ENCODE data around the gene PSEN2.
A peak's percentile ranks its signal among the peaks of the same experiment; 100 is the strongest.

PSEN2 gene

DNA sequence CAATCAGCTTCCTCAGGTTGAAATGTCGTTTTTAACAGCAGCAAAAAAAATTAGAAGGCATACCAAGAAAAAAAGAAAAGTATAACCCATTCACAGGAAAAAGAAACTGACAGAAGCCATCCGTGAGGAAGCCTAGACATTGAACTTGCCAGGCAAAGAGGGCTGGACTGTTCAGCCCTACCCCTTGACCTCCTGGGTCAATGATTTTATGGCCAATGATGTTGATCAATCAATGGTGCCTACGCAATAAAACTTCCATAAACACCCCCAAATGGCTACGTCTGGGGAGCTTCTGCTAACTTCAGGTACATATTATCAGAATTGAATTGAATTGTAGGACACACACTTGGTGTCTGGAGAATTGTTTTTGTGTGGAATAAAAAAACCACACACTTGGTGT lies 4.8 kb upstream of the PSEN2 start:
- DNase-seq, result no peak

DNA sequence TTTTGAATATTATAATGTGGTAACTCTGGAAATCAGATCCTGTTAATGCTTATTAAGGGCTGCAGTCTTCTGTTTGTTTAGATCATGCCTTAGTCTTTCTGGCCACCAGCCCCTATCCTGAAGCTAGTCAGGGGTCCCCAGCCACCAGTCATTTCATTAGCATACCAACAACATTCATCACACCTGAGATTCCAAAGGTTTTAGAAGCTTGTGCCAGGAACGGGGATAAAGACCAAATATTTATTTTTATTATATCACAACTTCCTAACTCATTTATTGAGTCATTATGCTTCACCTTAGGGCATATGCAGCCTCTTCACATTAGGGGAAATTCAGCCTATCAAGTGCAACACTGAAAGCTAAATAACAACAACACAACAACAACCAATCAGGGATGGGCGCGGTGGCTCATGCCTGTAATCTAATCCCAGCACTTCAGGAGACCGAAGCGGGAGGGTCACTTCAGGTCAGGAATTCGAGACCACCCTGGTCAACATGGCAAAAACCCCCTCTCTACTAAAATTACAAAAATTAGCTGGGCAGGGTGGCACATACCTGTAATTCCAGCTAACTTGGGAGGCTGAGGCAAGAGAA lies 2.9 kb upstream of the PSEN2 start:
- DNase-seq, result no peak

DNA sequence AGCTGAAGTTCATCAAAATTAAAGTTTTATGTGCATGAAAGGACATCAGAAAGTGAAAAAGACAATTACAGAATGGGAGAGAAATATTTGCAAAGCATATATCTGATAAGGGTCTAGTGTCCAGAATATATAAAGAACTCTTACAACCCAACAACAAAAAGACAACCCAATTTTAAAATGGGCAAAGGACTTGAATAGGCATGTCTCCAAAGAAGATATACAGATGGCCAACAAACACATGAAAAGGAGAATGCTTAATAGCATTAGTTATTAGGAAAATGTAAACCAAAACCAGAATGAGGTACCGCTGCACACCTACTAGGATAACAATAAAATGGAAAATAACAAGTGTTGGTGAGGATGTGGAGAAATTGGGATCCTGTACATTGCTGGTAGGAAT lies 1.7 kb upstream of the PSEN2 start:
- DNase-seq, result no peak

DNA sequence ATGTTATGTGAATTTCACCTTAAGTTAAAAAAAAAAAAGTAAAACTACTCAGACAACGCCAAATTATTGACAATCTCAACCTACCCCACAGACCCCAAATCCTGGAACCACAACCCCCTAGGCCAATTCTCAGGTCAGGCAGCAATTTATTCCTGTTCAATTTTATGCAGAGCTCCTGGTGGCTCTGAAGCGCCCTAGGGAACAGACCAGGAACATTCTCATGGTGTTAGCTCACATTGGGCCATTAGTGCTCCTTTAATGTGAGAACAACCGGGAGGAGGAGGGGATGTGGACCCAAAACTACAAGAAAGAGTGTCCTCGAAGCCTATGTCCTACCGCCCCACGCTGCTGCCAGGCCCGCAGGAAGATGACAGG lies 403 bp upstream of the PSEN2 start:
- no peak for DNase-seq

DNA sequence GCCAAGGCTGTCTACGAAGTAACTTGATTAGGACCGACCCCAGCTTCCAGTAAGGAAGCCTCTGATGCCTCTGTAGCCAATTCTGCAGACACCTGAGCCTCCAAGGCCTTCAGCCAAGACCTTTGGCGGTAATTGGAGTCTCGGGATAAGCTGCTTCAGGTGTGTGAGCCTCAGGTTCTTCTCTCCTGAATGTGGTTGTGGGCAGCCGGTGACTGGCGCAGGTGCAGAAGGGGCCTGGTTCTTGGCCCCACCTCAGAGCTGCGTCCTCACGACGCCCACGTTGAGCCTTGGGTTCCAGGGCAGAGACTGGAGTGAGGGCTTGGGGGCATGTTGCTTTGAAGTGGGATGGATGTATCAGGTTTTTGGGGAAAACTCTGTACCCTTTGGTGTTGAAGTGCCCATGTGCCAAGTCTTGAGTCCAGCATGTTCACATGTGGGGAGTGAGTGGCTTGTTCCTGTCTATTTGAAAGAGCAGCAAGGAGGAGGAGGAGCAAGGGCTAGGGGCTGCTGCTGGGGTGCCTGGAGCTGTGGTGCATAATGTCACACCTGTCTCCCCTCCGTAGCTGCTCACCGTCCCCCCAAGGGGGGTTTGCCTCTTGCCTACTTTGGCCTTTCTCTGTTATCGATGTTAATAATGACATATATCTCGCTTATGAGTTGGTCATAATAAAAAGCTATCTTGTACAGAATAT lies 1.4 kb downstream of the PSEN2 start:
- no peak for DNase-seq

DNA sequence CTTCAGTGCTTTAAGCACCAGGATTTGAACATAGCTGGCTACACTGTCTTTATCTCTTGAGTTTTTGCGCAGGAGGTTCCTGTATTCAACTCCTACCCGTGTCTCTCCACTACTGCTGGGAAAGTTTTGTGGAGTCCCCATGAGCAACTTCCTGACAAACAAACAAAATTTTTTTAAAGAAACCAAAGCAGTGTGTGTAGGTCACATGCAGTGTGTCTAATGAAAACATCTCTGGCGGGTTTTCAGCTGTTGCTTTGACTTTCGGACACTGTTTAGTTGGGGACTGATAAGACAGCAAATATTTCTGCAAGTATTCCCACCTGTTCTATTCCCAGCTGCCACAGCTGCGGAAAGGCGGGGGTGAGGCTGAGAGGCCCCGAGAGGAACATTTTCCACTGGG lies 2.0 kb downstream of the PSEN2 start:
- no peak for DNase-seq

DNA sequence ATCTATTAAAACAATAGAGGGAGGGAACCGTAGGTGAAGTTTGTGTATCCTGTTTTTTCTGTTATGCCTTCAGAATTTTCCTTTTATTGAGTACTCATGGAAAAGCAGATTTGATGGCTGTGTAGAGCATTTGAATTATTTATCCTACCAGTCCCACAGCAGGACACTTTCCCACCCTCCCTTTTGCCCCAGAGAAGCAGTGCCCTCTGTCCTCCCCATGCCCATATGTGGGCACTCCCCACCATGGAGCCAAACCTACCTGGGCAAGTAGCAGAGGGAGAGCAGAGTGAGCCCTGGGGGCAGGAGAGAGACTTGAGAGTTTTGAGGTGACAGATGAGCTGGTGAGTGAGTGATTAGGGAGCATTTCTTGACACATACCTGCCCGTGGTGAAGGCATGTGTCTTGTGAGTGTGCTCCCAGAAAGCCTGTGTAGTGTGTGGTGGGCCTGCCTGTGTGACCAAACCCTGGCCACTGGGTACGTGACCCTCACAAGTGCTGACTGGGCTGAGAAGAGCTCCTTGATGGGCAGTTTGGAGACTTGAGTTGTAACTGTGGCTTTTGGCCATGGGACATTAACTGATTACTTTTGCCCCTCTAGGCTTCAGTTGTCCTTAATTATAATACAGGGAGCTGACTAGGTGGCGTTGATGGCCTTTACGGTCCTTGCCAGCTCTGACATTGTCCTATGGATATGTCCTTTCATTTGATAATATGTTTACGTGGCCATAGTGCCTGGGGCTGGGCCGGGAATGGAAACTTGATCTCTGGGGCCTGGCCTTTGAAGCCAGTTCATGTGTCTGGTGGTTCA lies 3.6 kb downstream of the PSEN2 start:
- DNase-seq, result no peak

DNA sequence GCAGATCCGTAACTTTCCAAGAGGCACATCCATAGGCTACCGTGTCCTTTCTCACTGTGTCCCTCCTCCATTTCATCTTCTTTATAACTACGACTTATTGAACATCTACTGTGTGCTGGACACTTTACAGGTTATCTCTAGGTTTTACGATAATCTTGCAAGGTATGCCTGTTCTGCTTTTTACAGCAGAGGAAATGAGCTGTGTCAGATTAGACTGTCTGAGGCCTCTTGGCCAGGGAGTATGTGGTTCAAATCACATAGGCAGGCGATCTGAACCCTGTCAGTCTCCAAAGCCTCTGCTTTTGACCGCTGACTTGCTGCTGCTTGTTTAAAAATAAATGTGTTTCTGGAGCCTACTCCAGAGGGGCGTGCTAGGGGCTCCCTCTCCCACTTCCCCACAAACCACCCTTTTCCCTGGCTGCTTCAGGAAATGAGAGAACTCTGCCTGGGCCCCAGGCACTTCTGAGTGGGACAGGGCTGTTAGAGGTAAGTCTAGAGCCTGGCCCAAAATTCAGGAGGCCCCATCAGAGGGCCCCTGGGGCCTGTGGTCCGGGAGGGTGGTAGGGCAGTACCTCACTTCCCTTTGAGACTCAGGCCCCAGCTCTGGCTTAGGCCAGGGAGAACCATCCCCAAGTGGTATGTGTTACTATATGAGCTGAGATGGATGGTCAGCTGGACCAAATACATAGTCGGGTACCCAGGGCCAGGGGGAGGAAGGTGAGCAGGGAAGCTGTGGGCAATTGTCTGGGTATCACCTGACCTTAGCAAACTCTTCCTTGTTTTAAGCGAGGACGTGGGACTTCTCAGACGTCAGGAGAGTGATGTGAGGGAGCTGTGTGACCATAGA lies 4.4 kb downstream of the PSEN2 start:
- no peak for DNase-seq

DNA sequence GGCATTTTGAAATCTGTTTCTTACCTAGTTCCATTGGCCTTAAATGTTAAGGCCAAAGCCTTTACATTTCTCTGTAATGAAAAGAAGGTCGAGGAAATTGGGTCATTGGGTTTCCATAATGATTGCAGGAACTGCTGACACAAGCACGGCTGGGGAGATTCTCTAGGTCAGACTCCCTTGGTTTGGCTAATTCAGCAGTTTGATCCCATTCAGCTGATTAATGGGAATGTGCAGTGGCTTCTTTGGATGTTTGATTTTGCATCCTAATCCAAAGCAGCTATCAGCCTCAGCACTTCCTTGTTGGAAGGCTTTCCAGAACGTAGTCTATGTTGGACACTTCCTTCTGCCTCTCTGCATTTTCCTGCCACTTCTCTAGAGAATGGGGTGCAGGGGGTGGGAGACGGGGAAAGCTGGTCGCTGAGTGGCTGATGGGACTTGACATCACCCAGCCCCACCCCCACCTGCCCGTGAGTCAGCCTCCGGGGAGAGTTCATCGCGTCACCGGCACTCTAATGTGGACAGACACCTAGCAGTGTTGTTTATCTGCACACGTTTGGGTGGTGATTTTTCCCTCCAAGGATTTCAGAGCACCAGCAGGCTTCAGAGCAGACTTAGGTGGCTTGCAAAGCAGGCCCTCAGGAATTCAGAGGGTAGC lies 5.4 kb downstream of the PSEN2 start:
- DNase-seq, result no peak

DNA sequence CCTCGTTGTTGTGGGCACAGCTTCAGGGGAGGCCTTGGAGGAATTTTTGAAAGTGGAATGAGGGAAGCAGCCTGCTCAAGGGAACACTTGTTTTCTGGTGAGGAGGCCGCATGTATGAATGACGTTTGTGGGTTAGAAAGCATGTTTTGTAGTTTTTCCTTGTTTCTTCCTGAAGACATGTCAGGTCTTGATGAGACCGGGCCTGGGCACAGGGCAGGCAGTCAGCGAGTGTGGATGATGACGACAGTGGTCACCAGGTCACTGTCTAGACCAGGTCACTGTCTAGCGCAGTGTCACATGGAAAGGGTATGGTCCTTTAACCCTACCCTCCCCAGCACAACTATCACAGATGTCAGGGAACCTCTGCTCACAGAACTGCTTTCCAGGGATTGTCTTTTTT lies 7.3 kb downstream of the PSEN2 start:
- DNase-seq, result no peak

DNA sequence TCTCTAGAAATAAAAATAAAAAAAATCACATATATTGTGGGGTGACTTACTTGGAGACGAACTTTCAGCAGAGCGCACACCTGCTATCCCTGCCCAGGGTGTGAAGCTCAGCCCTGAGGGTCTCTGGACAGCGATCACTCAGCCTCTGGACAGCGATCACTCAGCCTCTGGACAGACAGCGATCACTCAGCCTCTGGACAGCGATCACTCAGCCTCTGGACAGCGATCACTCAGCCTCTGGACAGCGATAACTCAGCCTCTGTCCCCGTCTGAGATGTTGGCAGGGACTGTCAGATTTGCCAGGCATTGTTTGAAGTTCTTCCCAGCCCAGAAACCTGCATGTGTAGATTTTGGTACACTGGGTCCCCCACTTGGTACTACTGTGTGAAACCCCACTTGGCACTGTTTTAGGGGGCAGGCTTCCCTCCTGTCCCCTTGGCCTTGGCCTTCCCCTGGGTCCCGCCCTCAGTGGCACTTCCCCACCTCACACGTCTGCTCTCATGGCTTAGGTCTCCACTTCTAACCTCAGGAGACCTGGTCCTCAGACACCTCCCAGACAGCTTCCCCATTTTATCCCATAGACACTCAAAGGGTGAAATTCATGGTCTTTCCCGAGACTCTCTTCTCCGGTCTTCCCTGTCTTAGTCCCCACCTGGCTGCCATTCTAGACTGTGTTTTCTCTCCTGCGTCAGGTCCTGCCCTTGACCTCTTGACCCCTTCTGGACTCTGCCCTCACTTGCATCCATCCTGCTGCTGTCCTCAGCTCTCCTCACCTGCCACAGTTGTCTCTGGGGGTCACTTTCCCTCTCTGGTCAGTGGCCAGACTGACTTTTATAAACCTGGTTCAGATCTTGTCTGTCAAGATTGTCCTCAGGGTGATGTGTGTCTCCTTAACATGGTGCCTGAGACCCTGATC lies 10.2 kb downstream of the PSEN2 start:
- no peak for DNase-seq

DNA sequence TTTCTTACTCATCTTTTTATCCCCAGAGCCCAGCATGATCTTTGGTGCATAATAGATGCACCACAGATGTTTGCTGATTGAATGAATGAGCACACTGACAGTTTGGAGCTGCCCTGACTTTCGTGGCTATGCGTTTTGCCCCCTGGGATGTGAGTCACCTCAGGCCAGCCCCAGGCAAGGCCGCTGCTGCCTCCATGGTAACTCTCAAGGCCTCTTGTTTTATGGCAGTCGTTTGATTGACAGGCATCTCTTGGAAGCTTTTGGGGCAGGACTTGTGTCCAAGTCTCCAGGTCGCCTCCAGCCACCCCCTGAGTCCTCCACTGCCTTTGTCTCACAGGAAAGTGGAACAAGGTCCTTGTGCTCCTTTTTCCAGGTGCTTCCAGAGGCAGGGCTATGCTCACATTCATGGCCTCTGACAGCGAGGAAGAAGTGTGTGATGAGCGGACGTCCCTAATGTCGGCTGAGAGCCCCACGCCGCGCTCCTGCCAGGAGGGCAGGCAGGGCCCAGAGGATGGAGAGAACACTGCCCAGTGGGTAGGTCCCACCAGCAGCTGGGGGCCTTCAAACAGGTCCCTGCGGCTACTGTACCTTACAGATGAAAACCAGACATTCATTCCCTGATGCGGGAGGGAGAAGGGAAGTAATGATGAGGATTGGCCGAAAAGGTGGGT lies 11.2 kb downstream of the PSEN2 start:
- DNase-seq, result no peak

DNA sequence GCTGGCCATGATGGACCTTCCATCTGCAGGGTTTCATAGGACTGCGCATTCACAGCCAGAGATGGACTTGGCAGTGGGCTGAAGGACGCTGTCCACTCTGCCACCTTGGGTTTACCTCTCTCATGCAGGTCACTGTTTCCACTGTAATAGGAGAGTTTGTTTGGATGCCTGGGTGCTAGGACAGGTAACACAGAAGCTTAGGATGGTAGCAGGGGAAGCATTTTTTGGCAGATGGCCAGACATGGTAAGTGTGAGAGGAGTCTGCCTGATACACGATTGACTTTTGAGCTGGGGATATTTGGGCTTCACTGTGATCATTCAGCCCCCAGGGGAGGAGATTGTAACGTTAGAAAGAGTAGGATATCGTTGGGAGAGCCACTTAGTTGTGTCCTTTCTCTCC lies 11.8 kb downstream of the PSEN2 start:
- DNase-seq, result peak; percentile 16

DNA sequence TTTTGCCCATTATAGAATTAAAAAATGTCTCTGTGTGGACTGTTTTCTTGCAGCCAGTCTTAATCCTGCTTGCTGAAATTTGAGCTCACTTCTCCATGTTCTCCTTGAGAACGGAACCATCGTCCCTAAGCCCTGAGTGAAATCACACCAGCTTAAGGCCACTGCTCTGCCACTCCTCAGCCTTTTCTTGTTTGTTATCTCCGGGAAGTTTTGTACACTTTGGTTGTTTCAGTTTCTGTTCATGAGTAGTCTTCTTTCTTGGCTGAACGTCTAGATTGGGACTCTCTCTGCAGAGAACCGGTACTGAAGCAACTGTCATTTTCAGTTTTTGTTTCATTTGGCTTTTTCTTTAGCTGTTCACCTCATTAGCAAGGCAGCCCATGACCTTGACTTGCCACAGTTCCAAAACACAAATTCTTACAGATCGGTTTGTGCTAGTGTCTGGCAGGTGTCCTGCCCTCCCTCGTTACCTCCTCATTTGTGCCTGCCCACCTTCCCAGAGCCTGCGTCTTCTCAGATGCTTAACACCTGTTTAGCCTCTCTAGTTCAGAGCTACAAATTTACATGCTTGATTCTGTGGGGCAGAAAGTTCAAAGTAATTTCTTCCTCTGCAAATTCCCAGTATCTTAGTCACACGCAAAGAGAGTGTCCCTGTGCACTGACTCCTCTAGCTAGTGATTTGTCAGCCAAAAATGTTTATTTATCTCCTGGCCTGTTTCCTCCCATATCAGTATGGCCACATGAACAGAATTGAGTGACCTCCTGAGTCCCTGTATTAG lies 12.4 kb downstream of the PSEN2 start:
- peak; percentile 52 for DNase-seq

DNA sequence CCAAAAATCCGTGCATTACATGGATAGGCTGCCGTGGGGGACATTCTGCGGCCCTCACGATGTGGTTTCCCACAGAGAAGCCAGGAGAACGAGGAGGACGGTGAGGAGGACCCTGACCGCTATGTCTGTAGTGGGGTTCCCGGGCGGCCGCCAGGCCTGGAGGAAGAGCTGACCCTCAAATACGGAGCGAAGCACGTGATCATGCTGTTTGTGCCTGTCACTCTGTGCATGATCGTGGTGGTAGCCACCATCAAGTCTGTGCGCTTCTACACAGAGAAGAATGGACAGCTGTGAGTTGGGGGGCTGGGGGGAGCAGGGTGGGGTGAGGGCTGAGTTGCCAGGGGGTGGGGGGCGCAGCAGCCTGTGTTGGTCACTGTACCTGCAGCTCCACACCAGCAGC lies 13.2 kb downstream of the PSEN2 start:
- DNase-seq, result no peak

DNA sequence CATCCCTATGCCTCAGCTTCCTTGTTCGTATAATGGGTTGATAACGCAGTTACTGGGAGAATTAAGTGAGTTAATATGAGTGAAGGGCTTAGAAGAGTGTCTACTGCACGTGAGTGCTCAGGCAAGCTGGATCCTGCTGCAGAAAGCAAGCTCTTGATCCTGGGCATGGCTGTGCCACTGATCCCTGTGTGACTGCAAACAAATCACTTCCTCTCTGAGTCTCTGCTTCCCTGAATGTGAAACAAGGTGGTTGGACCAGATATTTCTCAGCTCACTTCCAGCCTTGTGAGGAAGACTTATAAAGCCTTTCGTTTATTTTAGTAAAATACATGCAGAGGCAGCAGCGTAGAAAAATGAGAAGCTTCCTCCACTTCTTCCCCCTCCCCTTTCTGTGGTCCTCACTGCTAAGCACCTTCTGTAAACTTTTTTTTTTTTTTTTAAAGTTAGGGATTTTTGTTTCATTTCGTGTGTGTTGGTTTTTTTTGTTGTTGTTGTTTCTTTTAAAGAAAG lies 13.8 kb downstream of the PSEN2 start:
- no peak for DNase-seq

DNA sequence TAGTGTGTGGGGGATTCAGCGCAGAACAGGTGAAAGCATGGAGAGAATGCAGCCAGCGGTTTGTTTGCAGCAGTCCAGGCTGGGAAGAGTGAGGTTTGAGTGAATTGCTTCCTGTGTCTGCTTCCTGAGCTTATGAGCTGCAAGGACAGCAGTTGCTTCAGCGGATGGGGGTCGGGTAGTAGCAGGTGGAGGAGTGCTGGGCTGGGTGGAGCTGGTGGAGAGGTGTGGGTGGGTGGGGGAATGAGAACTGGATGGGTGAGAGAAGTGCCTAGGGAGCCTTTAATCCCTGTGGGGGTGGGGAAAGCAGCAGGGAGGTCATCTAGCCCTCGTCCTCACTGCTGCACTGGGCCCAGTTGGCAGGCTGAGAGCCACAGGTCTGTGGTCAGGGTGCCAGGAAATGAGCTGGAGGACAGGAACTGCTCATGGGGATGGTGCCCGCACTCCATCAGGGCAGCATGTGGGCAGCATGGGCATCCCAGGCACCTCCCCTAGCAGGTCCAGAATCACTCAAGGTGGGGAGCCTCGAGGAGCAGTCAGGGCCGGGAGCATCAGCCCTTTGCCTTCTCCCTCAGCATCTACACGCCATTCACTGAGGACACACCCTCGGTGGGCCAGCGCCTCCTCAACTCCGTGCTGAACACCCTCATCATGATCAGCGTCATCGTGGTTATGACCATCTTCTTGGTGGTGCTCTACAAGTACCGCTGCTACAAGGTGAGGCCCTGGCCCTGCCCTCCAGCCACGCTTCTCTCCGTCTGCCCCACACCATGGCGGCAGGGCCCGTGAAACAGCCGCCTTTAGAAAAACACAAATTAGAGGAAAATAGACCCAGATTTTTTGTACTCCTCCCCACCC lies 14.8 kb downstream of the PSEN2 start:
- DNase-seq, result no peak

DNA sequence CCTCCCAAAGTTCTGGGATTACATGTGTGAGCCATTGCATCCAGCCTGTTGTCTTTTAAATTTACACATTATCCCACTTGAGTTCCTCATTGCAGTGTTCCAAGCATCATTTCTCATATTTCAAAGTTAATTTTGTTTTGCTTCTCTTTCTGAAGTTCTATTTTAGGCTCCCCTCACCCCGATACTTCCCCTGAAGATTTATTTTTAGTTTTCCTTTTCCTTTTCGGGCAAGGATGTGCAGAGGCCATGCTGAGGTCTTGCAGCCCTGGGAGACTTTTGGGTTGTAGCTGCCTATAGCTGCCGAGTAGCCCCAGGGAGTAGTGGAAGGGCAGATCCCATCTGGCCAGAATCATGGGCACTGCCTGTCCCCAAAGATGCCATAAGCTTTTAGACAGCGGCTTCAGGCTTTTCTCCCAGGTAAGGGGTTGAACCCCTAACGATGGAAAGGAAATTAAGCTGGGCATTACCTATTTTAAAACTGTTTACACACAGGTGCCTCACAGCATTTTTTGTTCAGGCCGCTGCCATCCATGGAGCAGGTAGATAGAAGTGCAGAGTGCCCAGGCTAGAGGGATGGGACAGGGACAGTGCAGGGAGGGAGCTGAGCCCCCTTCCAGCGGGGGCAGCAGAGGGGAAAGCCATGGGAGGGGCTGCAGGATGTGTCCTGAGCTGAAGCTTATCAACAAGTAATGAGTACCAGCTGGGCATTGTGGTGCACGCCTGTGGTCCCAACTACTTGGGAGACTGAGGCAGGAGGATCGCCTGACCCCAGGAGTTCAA lies 15.9 kb downstream of the PSEN2 start:
- DNase-seq, result no peak

Data from central memory CD4-positive, alpha-beta T cell (primary cell).